SK-N-SH treated with all-trans-retinoic acid at 6 μM for 48 hours (cell line): ENCODE results near the gene TACO1.

Experiments
- ATAC-seq: fragments of 200-7000 bp; cut with Tn5 transposase; 3 replicates; pipeline ENCODE4 v1.9.1; 2020; ENCODE audit warnings: mild to moderate bottlenecking, moderate library complexity
- ARNTL ChIP-seq: fragments of 450-650 bp; formaldehyde crosslinking; IDR thresholded peaks from 2 replicates; pipeline ENCODE4 v1.5.0; 2020; ENCODE audit warnings: low read depth, mild to moderate bottlenecking, moderate library complexity, borderline replicate concordance
- BACH2 ChIP-seq: fragments of 250-450 bp; sonication (Bioruptor Pico); IDR thresholded peaks from 2 replicates; pipeline ENCODE4 v1.9.0; 2021; ENCODE audit warnings: mild to moderate bottlenecking, borderline replicate concordance
- CREB5 ChIP-seq: fragments of 250-450 bp; sonication (Bioruptor Pico); IDR thresholded peaks from 2 replicates; pipeline ENCODE4 v1.5.1; 2020; ENCODE audit warnings: low read depth, mild to moderate bottlenecking, moderate library complexity
- CSDC2 ChIP-seq: fragments of 250-450 bp; sonication (Bioruptor Pico); IDR thresholded peaks from 2 replicates; pipeline ENCODE4 v1.5.0; 2020; ENCODE audit warnings: mild to moderate bottlenecking, moderate library complexity
- CSRNP3 ChIP-seq: fragments of 250-450 bp; sonication (Bioruptor Pico); IDR thresholded peaks from 2 replicates; pipeline ENCODE4 v1.5.1; 2021; ENCODE audit warnings: mild to moderate bottlenecking, moderate library complexity
- ESRRG ChIP-seq: fragments of 250-450 bp; sonication (Bioruptor Pico); IDR thresholded peaks from 2 replicates; pipeline ENCODE4 v1.6.1; 2021; ENCODE audit warnings: mild to moderate bottlenecking
- GLIS3 ChIP-seq: fragments of 250-450 bp; sonication (Bioruptor Pico); IDR thresholded peaks from 2 replicates; pipeline ENCODE4 v1.5.0; 2020; ENCODE audit warnings: mild to moderate bottlenecking, moderate library complexity
- ISL1 ChIP-seq: fragments of 250-450 bp; sonication (Bioruptor Pico); IDR thresholded peaks from 2 replicates; pipeline ENCODE4 v2.1.2; 2022; ENCODE audit warnings: mild to moderate bottlenecking, moderate library complexity
- OSR1 ChIP-seq: fragments of 250-450 bp; sonication (Bioruptor Pico); IDR thresholded peaks from 2 replicates; pipeline ENCODE4 v1.8.0; 2022; ENCODE audit warnings: moderate library complexity, mild to moderate bottlenecking, inconsistent platforms
- PPARA ChIP-seq: fragments of 250-450 bp; sonication (Bioruptor Pico); IDR thresholded peaks from 2 replicates; pipeline ENCODE4 v1.5.0; 2020; ENCODE audit warnings: mild to moderate bottlenecking, borderline replicate concordance
- RARB ChIP-seq: fragments of 250-450 bp; sonication (Bioruptor Pico); IDR thresholded peaks from 2 replicates; pipeline ENCODE4 v1.8.0; 2021; ENCODE audit warnings: mild to moderate bottlenecking, moderate library complexity
- SNAI2 ChIP-seq: fragments of 250-450 bp; sonication (Bioruptor Pico); IDR thresholded peaks from 2 replicates; pipeline ENCODE4 v1.5.0; 2020; ENCODE audit warnings: mild to moderate bottlenecking, moderate library complexity
- TCF4 ChIP-seq: fragments of 250-450 bp; sonication (Bioruptor Pico); IDR thresholded peaks from 2 replicates; pipeline ENCODE4 v1.8.0; 2021; ENCODE audit warnings: mild to moderate bottlenecking, moderate library complexity, borderline replicate concordance
- TOX ChIP-seq: fragments of 250-450 bp; sonication (Bioruptor Pico); IDR thresholded peaks from 2 replicates; pipeline ENCODE4 v1.8.0; 2021; ENCODE audit warnings: mild to moderate bottlenecking, moderate library complexity, borderline replicate concordance
- ZC3H10 ChIP-seq: fragments of 250-450 bp; sonication (Bioruptor Pico); IDR thresholded peaks from 2 replicates; pipeline ENCODE4 v1.5.1; 2021; ENCODE audit warnings: mild to moderate bottlenecking, moderate library complexity
- ZFP3 ChIP-seq: fragments of 250-450 bp; sonication (Bioruptor Pico); IDR thresholded peaks from 2 replicates; pipeline ENCODE4 v1.5.0; 2020; ENCODE audit warnings: mild to moderate bottlenecking, moderate library complexity
- ZNF565 ChIP-seq: fragments of 450-650 bp; formaldehyde crosslinking; conservative IDR thresholded peaks from 2 replicates; pipeline ENCODE4 v1.5.0; 2020; ENCODE audit warnings: low read depth, mild to moderate bottlenecking, moderate library complexity
- ZNF70 ChIP-seq: fragments of 450-650 bp; formaldehyde crosslinking; IDR thresholded peaks from 2 replicates; pipeline ENCODE4 v1.5.0; 2020; ENCODE audit warnings: mild to moderate bottlenecking, moderate library complexity
- ZNF8 ChIP-seq: fragments of 450-650 bp; formaldehyde crosslinking; IDR thresholded peaks from 2 replicates; pipeline ENCODE4 v1.5.0; 2020; ENCODE audit warnings: mild to moderate bottlenecking, moderate library complexity
- TF ChIP-seq, protein P1 (sequence below): fragments of 250-450 bp; sonication (Bioruptor Pico); IDR thresholded peaks from 2 replicates; pipeline ENCODE4 v1.8.0; 2020; ENCODE audit warnings: mild to moderate bottlenecking, moderate library complexity, borderline replicate concordance
- TF ChIP-seq, protein P2 (sequence below): fragments of 250-450 bp; sonication (Bioruptor Pico); IDR thresholded peaks from 2 replicates; pipeline ENCODE4 v1.8.0; 2021; ENCODE audit warnings: low read depth, mild to moderate bottlenecking, moderate library complexity, borderline replicate concordance
- TF ChIP-seq, protein P3 (sequence below): fragments of 250-450 bp; sonication (Bioruptor Pico); IDR thresholded peaks from 2 replicates; pipeline ENCODE4 v1.5.0; 2020; ENCODE audit warnings: mild to moderate bottlenecking, moderate library complexity

TACO1 gene

GRCh38 chr17:63635290-63635689 lies 34.6 kb downstream of the TACO1 start:
- ATAC-seq: no peak
- TF ChIP-seq CREB5 (CRISPR knock-in tag): no peak
- no peak for TF ChIP-seq PPARA (CRISPR knock-in tag)
- TF ChIP-seq RARB (CRISPR knock-in tag): no peak
- TF ChIP-seq SNAI2 (CRISPR knock-in tag): no peak
- TF ChIP-seq GLIS3: no peak
- no peak for TF ChIP-seq ZNF70 (CRISPR knock-in tag)
- TF ChIP-seq ZNF8 (CRISPR knock-in tag): no peak
- TF ChIP-seq ESRRG: no peak
- TF ChIP-seq, protein P1, sequence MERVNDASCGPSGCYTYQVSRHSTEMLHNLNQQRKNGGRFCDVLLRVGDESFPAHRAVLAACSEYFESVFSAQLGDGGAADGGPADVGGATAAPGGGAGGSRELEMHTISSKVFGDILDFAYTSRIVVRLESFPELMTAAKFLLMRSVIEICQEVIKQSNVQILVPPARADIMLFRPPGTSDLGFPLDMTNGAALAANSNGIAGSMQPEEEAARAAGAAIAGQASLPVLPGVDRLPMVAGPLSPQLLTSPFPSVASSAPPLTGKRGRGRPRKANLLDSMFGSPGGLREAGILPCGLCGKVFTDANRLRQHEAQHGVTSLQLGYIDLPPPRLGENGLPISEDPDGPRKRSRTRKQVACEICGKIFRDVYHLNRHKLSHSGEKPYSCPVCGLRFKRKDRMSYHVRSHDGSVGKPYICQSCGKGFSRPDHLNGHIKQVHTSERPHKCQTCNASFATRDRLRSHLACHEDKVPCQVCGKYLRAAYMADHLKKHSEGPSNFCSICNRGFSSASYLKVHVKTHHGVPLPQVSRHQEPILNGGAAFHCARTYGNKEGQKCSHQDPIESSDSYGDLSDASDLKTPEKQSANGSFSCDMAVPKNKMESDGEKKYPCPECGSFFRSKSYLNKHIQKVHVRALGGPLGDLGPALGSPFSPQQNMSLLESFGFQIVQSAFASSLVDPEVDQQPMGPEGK (CRISPR knock-in tag): no peak
- TF ChIP-seq OSR1 (CRISPR knock-in tag): no peak
- TF ChIP-seq CSDC2 (CRISPR knock-in tag): no peak
- no peak for TF ChIP-seq ZNF565 (CRISPR knock-in tag)
- no peak for TF ChIP-seq ZFP3 (CRISPR knock-in tag)
- no peak for TF ChIP-seq TCF4 (CRISPR knock-in tag)
- TF ChIP-seq BACH2 (CRISPR knock-in tag): no peak
- TF ChIP-seq, protein P2, sequence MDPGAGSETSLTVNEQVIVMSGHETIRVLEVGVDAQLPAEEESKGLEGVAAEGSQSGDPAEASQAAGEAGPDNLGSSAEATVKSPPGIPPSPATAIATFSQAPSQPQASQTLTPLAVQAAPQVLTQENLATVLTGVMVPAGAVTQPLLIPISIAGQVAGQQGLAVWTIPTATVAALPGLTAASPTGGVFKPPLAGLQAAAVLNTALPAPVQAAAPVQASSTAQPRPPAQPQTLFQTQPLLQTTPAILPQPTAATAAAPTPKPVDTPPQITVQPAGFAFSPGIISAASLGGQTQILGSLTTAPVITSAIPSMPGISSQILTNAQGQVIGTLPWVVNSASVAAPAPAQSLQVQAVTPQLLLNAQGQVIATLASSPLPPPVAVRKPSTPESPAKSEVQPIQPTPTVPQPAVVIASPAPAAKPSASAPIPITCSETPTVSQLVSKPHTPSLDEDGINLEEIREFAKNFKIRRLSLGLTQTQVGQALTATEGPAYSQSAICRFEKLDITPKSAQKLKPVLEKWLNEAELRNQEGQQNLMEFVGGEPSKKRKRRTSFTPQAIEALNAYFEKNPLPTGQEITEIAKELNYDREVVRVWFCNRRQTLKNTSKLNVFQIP: no peak

GRCh38 chr17:63635787-63636186 lies 35.1 kb downstream of the TACO1 start:
- TF ChIP-seq RARB (CRISPR knock-in tag) (no peak), ISL1 (CRISPR knock-in tag) (no peak), CSDC2 (CRISPR knock-in tag) (no peak), ESRRG (no peak), BACH2 (CRISPR knock-in tag) (no peak), ZNF70 (CRISPR knock-in tag) (no peak), ZC3H10 (CRISPR knock-in tag) (no peak), TOX (CRISPR knock-in tag) (no peak), ZNF8 (CRISPR knock-in tag) (no peak), ZNF565 (CRISPR knock-in tag) (no peak), ARNTL (CRISPR knock-in tag) (no peak), GLIS3 (no peak), CSRNP3 (CRISPR knock-in tag) (no peak), SNAI2 (CRISPR knock-in tag) (no peak), CREB5 (CRISPR knock-in tag) (no peak)
- TF ChIP-seq, protein P3, sequence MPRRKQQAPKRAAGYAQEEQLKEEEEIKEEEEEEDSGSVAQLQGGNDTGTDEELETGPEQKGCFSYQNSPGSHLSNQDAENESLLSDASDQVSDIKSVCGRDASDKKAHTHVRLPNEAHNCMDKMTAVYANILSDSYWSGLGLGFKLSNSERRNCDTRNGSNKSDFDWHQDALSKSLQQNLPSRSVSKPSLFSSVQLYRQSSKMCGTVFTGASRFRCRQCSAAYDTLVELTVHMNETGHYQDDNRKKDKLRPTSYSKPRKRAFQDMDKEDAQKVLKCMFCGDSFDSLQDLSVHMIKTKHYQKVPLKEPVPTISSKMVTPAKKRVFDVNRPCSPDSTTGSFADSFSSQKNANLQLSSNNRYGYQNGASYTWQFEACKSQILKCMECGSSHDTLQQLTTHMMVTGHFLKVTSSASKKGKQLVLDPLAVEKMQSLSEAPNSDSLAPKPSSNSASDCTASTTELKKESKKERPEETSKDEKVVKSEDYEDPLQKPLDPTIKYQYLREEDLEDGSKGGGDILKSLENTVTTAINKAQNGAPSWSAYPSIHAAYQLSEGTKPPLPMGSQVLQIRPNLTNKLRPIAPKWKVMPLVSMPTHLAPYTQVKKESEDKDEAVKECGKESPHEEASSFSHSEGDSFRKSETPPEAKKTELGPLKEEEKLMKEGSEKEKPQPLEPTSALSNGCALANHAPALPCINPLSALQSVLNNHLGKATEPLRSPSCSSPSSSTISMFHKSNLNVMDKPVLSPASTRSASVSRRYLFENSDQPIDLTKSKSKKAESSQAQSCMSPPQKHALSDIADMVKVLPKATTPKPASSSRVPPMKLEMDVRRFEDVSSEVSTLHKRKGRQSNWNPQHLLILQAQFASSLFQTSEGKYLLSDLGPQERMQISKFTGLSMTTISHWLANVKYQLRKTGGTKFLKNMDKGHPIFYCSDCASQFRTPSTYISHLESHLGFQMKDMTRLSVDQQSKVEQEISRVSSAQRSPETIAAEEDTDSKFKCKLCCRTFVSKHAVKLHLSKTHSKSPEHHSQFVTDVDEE (CRISPR knock-in tag): no peak
- TF ChIP-seq, protein P1 (CRISPR knock-in tag): no peak
- TF ChIP-seq, all 23 proteins: peak for 0
- no peak for ATAC-seq
